K562 (cell line): Measurements from ENCODE around the gene PBX1. TPM values are rescaled to one million over a fixed set of nuclear protein-coding genes. Genes with fewer than 3 reads are reported as not detected.

Source experiments
- ATAC-seq: fragments of 200-7000 bp; cut with Tn5 transposase; 3 replicates; pipeline ENCODE4 v1.9.1; 2020; ENCODE audit warnings: moderate library complexity
- BruUV-seq: library from RNA; stranded (reverse); fragments of 400-500 nt; replicated peaks from 2 replicates; lab custom pipeline; 2021; lab: Mats Ljungman, UMichigan
- CTCF ChIA-PET: fragments of 300-600 bp; formaldehyde crosslinking; extraction: SDS; loops from one replicate; lab custom pipeline; 2021; ENCODE audit warnings: low intra/inter-chr PET ratio; lab: Yijun Ruan, JAX
- POLR2A ChIA-PET: fragments of 300-600, 350-650 bp; sonication (Branson Sonifier 250); formaldehyde crosslinking; extraction: SDS; loops from one replicate; lab custom pipeline; 2021; ENCODE audit warnings: antibody characterized with exemption, inconsistent platforms; lab: Yijun Ruan, JAX
- DNase-seq, 4 experiments: peaks; one replicate each; pipeline versions ENCODE4 v3.0.0 to v3.0.0-alpha.2; 2011 to 2018; ENCODE audit warnings: low spot score in 3 of 4, mixed read lengths in 3 of 4; ENCODE audit errors: extremely low read depth in 1 of 4
- FAIRE-seq: peaks from 2 replicates; lab custom pipeline; 2011; peaks lifted over from hg19 to GRCh38; lab: Jason Lieb, UNC
- H2AFZ ChIP-seq: 2 replicates; pipeline ENCODE4 v1.6.0; 2011; ENCODE audit warnings: low read depth, low read length, control low read depth, inconsistent platforms
- H3K27ac ChIP-seq: fragments of 200-600 bp; 3 replicates; pipeline ENCODE4 v1.8.0; 2011; ENCODE audit warnings: low read depth, mild to moderate bottlenecking, control low read depth, inconsistent platforms, low read length, moderate library complexity, mixed read lengths; ENCODE audit errors: extremely low read depth
- H3K27me3 ChIP-seq, 2 experiments: fragments of 300-600 bp in 1 of 2; 2 replicates in 1 of 2; 3 replicates in 1 of 2; pipeline versions ENCODE4 v1.6.0 to v1.8.0; 2011; ENCODE audit warnings: inconsistent platforms in 2 of 2, low read length in 2 of 2, mild to moderate bottlenecking in 1 of 2, mixed read lengths in 1 of 2, moderate library complexity in 1 of 2; ENCODE audit not compliant: control insufficient read depth in 2 of 2, insufficient read depth in 2 of 2
- H3K36me3 ChIP-seq: fragments of 300-600 bp; 3 replicates; pipeline ENCODE4 v1.8.0; 2011; ENCODE audit warnings: mild to moderate bottlenecking, low read length, inconsistent platforms; ENCODE audit not compliant: control insufficient read depth, insufficient read depth
- H3K4me1 ChIP-seq, 2 experiments: fragments of 200-600 bp in 1 of 2; replicated peaks in 1 of 2; 2 replicates in 1 of 2; 3 replicates in 1 of 2; pipeline versions ENCODE4 v1.5.1 to v1.8.0; 2011; ENCODE audit warnings: inconsistent platforms in 2 of 2, low read length in 2 of 2, mild to moderate bottlenecking in 1 of 2, mixed read lengths in 1 of 2, moderate library complexity in 1 of 2; ENCODE audit not compliant: control insufficient read depth in 2 of 2, insufficient read depth in 2 of 2
- H3K4me2 ChIP-seq: 2 replicates; pipeline ENCODE4 v1.6.1; 2011; ENCODE audit warnings: low read length, control low read depth, inconsistent platforms, mixed read lengths; ENCODE audit not compliant: insufficient read depth
- H3K4me3 ChIP-seq: fragments of 200-600 bp; sonication (generic), shearing (Covaris generic); 2 replicates; pipeline ENCODE4 v1.5.1; 2016; ENCODE audit warnings: control low read depth, inconsistent platforms
- H3K79me2 ChIP-seq: fragments of 200-600 bp; 3 replicates; pipeline ENCODE4 v1.8.0; 2011; ENCODE audit warnings: low read length, inconsistent platforms; ENCODE audit not compliant: control insufficient read depth, insufficient read depth
- H3K9ac ChIP-seq, 2 experiments: 2 replicates each; pipeline versions ENCODE4 v1.6.0 to v1.6.1; 2011; ENCODE audit warnings: low read depth in 2 of 2, low read length in 2 of 2, control low read depth in 1 of 2, inconsistent platforms in 1 of 2, mild to moderate bottlenecking in 1 of 2, mixed read lengths in 1 of 2; ENCODE audit not compliant: insufficient read depth in 1 of 2
- H3K9me1 ChIP-seq: one replicate; pipeline ENCODE4 v1.6.0; 2011; ENCODE audit warnings: inconsistent platforms, mild to moderate bottlenecking, low read length, moderate library complexity; ENCODE audit not compliant: control insufficient read depth, insufficient read depth
- H3K9me3 ChIP-seq: replicated peaks from 2 replicates; pipeline ENCODE4 v1.5.1; 2011; ENCODE audit warnings: low read depth, low read length, inconsistent platforms; ENCODE audit not compliant: control insufficient read depth, insufficient read depth
- H4K20me1 ChIP-seq: replicated peaks from 2 replicates; pipeline ENCODE4 v1.6.1; 2011; ENCODE audit warnings: low read length, inconsistent platforms, mixed read lengths; ENCODE audit not compliant: control insufficient read depth, insufficient read depth
- BMI1 ChIP-seq: fragments of 150-350 bp; IDR thresholded peaks from 2 replicates; pipeline ENCODE4 v1.6.1; 2014; ENCODE audit warnings: low read length
- GABPB2 ChIP-seq: fragments of 250-450 bp; sonication (Bioruptor Pico); conservative IDR thresholded peaks from 2 replicates; pipeline ENCODE4 v1.5.1; 2021; ENCODE audit warnings: mild to moderate bottlenecking
- GTF3C2 ChIP-seq: IDR thresholded peaks from 3 replicates; pipeline ENCODE4 v1.6.1; 2011; ENCODE audit warnings: borderline replicate concordance, mild to moderate bottlenecking, moderate library complexity; ENCODE audit not compliant: insufficient read length; ENCODE audit errors: extremely low read depth
- KAT7 ChIP-seq: sonication (generic); formaldehyde crosslinking; IDR thresholded peaks from 2 replicates; pipeline ENCODE4 v1.8.0; 2022; ENCODE audit warnings: missing genetic modification reagents, mild to moderate bottlenecking, borderline replicate concordance
- KDM2B ChIP-seq: fragments of 250-450 bp; sonication (Bioruptor Pico); IDR thresholded peaks from 2 replicates; pipeline ENCODE4 v1.8.0; 2021; ENCODE audit warnings: mild to moderate bottlenecking, moderate library complexity
- NELFE ChIP-seq: IDR thresholded peaks from 2 replicates; pipeline ENCODE4 v1.6.1; 2011; ENCODE audit warnings: mild to moderate bottlenecking; ENCODE audit not compliant: insufficient read depth, insufficient read length
- NFE2L1 ChIP-seq: fragments of 450-650 bp; IDR thresholded peaks from 2 replicates; pipeline ENCODE4 v1.6.1; 2016; ENCODE audit warnings: missing genetic modification characterization, low read depth, mild to moderate bottlenecking, missing compliant biosample characterization, moderate library complexity, borderline replicate concordance
- PTRF ChIP-seq: fragments of 450-650 bp; IDR thresholded peaks from 2 replicates; pipeline ENCODE4 v1.6.1; 2016; ENCODE audit warnings: mild to moderate bottlenecking, missing genetic modification characterization, missing compliant biosample characterization
- SRSF9 ChIP-seq: fragments of 200-400 bp; formaldehyde crosslinking; IDR thresholded peaks from 2 replicates; pipeline ENCODE4 v1.6.1; 2017; ENCODE audit warnings: low read depth, low read length, borderline replicate concordance
- WGBS: fragments of 100-300 bp; shearing (Covaris generic); methylation state at CpG from one replicate; pipeline ENCODE4 v1.1.6; 2016; ENCODE audit warnings: low coverage, mixed read lengths; ENCODE audit not compliant: insufficient coverage; ENCODE audit errors: missing lambda C conversion rate; 5-methylcytosine and 5-hydroxymethylcytosine counted together
- in situ Hi-C: fragments of 300-500 bp; cut with MboI; formaldehyde crosslinking; loops from 4 replicates; pipeline ENCODE4 v1.15.0; 2018; ENCODE audit warnings: inconsistent platforms, mixed read lengths
- intact Hi-C: fragments of 100-400 bp; cut with micrococcal nuclease; formaldehyde crosslinking; loops from 2 replicates; pipeline ENCODE4 v1.14.2; 2022
- polyA plus RNA-seq, 8 experiments: library from polyadenylated mRNA; depleted of rRNA in 4 of 8; stranded (reverse) in 5 of 8; unstranded in 3 of 8; fragments of >200 nt; fragmentation: Nextera tagmentation in 2 of 8; fragmentation: Illumina TruSeq in 1 of 8; extraction: Ambion mirVana in 2 of 8; extraction: Trizol in 1 of 8; gene quantifications; 2 replicates each; pipeline versions ENCODE4 v1.2.1 to v1.2.3, GENCODE V29; 2011 to 2014; ENCODE audit warnings: inconsistent platforms in 1 of 8, missing spikeins in 1 of 8
- total RNA-seq, 7 experiments: library from RNA; depleted of rRNA in 6 of 7; stranded (reverse); fragments of >200 nt in 6 of 7; fragmentation: Illumina TruSeq in 2 of 7; extraction: Trizol in 2 of 7; gene quantifications; 2 replicates each; pipeline versions ENCODE4 v1.2.1 to v1.2.3, GENCODE V29; 2011 to 2021; ENCODE audit warnings: low replicate concordance in 1 of 7

The PBX1 gene
- total and polyA plus RNA-seq, 9 of the 15 experiments (the other 6 are each of a cell fraction or from before 2014, with no cell fraction given): 0.03 to 0.62 (median 0.17) TPM

DNA sequence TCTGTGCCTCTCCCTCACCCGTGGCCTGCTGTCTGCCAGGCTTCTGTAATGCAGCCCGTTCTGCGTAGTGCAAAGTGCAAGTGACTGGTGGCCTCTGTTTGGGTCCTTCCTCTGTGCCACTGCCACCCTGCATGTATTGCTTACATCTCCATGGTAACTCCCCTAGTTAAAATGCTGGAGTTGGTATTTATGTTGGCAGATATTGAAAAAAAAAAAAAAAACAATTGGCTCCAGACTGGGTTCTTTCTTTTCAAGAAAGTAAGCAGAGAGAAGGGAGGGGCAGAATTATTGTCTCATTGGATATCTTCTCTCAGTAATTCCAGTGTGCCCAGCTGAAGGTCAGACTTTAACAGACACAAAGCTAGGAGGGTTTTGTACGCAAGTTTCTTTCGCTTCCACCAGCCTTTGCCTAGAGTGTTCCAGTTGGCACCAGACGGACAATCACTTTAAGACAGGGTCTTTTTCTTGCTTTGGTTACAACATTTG lies 242.3 kb downstream of the PBX1 start:
- H4K20me1 ChIP-seq: no peaks in the 10 kb centered on the region
- no peak overlapping the region for H3K9ac ChIP-seq
- no peaks in the 10 kb centered on the region; a peak in 1 of 5 replicates for H3K4me1 ChIP-seq
- no peak overlapping the region for H3K4me2 ChIP-seq
- H3K27ac ChIP-seq: no peak overlapping the region
- no peaks in the 10 kb centered on the region for H3K79me2 ChIP-seq
- CTCF ChIA-PET: no interaction called here
- no peaks in the 10 kb centered on the region for H3K9me3 ChIP-seq
- ATAC-seq (no peak), DNase-seq (no peak), FAIRE-seq (no peak)
- no peak for TF ChIP-seq GTF3C2
- TF ChIP-seq GABPB2 (CRISPR knock-in tag): no peak
- TF ChIP-seq BMI1: no peak
- TF ChIP-seq PTRF: no peak
- TF ChIP-seq KDM2B (CRISPR knock-in tag): no peak
- TF ChIP-seq NELFE: no peak
- no peak for TF ChIP-seq SRSF9
- no peak for TF ChIP-seq NFE2L1 (tag)
- no peak for TF ChIP-seq KAT7 (CRISPR knock-in tag)
- no peak overlapping the region for H2AFZ ChIP-seq
- no peaks in the 10 kb centered on the region for H3K36me3 ChIP-seq
- intact Hi-C loops: no loop called here
- no peaks in the 10 kb centered on the region for H3K9me1 ChIP-seq
- BruUV-seq: no TSS peak
- 2% methylated on average over 6 of the region's 6 CpGs for WGBS
- H3K4me3 ChIP-seq: no peak overlapping the region
- in situ Hi-C loops: no loop called here
- H3K27me3 ChIP-seq: peaks cover 0 to 5% of the 10 kb centered on the region in 2 experiments; a peak in 4 of 5 replicates
- POLR2A ChIA-PET: no interaction called here
